K562 (cell line): ENCODE results near the gene PRDM12.

Experiments used
- ATF4 ChIP-seq: fragments of 450-650 bp; formaldehyde crosslinking; IDR thresholded peaks from 2 replicates; pipeline ENCODE4 v1.4.0; 2022; ENCODE audit warnings: mild to moderate bottlenecking, moderate library complexity
- CTCF ChIP-seq, 3 experiments: IDR thresholded peaks in 2 of 3; conservative IDR thresholded peaks in 1 of 3; 2 replicates each; pipeline ENCODE4 v1.5.1; 2011 to 2012; ENCODE audit warnings: low read length in 3 of 3, mild to moderate bottlenecking in 3 of 3, control low read depth in 2 of 3, improper control_type of control experiment in 1 of 3, inconsistent platforms in 1 of 3, low read depth in 1 of 3, mixed read lengths in 1 of 3, moderate library complexity in 1 of 3; ENCODE audit not compliant: insufficient read depth in 2 of 3
- DEAF1 ChIP-seq: fragments of 450-650 bp; formaldehyde crosslinking; IDR thresholded peaks from 2 replicates; pipeline ENCODE4 v1.4.0; 2020; ENCODE audit warnings: mild to moderate bottlenecking, moderate library complexity
- JUN ChIP-seq, 2 experiments: sonication (generic) in 1 of 2; formaldehyde crosslinking in 1 of 2; IDR thresholded peaks; 2 replicates each; pipeline versions ENCODE4 v1.6.1 to v1.8.0; 2012 to 2022; ENCODE audit warnings: borderline replicate concordance in 2 of 2, mild to moderate bottlenecking in 2 of 2, improper control_type of control experiment in 1 of 2, low read depth in 1 of 2, low read length in 1 of 2, missing genetic modification reagents in 1 of 2

GRCh38 chr9:130715270-130715669 is 50.9 kb downstream of the PRDM12 start:
- TF ChIP-seq JUN (IDR thresholded peaks at IDR 0.05; ENCODE audit: borderline replicate concordance, low read depth, low read length) (no peak), JUN (CRISPR knock-in tag; IDR thresholded peaks at IDR 0.05; ENCODE audit: borderline replicate concordance) (no peak), CTCF (IDR thresholded peaks at IDR 0.05 in 2 of 3, conservative IDR thresholded peaks at IDR 0.05 in 1 of 3; ENCODE audit: insufficient read depth in 2 of 3, low read depth in 1 of 3, low read length in 3 of 3) (no peak), DEAF1 (no peak), ATF4 (CRISPR knock-in tag) (no peak)
